ENCODE results near the gene C4orf50. TPM values are rescaled to one million over a fixed set of nuclear protein-coding genes. Genes with fewer than 3 reads are reported as not detected.

The C4orf50 gene
- total RNA-seq, 1 donor from 2014 or later, result 0.49 TPM

DNA sequence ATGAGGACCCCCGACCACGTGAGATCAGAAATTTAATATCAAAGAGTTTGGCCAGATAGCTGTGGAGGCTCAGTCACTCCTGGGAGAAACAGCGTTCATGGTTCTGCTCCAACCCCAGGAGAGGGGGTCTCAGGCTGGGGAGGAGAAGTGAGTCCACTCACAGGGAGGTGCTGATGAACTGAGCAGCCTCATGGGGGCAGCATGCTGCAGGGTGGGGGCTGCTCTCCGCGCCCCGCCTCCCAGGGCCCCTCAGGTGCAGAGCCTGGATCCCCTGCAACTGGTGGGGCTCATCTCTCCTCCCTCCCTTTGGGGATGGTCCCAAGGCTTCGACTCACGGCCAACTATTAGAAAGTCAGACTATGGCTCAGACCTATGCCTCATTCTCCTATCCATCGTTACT, 26.6 kb upstream of the C4orf50 start:
- no peak overlapping the region for H3K27ac ChIP-seq
- intact Hi-C loops (cut with DNase I), result no loop called here
- no peak for TF ChIP-seq POLR2A (IDR thresholded peaks at IDR 0.05)
- TF ChIP-seq CTCF (IDR thresholded peaks at IDR 0.05), result no peak
- TF ChIP-seq POLR2AphosphoS5 (IDR thresholded peaks at IDR 0.05; ENCODE audit: insufficient read depth in 1 of 2, low read depth in 1 of 2), result no peak
- H3K4me3 ChIP-seq, result no peak overlapping the region
- H3K27me3 ChIP-seq, result no peaks in the 10 kb centered on the region
- H3K36me3 ChIP-seq, result no peaks in the 10 kb centered on the region
- DNase-seq (ENCODE audit: extremely low spot score in 2 of 2), result no peak
- H3K9me3 ChIP-seq, result no peaks in the 10 kb centered on the region
- no peaks in the 10 kb centered on the region for H3K4me1 ChIP-seq

DNA sequence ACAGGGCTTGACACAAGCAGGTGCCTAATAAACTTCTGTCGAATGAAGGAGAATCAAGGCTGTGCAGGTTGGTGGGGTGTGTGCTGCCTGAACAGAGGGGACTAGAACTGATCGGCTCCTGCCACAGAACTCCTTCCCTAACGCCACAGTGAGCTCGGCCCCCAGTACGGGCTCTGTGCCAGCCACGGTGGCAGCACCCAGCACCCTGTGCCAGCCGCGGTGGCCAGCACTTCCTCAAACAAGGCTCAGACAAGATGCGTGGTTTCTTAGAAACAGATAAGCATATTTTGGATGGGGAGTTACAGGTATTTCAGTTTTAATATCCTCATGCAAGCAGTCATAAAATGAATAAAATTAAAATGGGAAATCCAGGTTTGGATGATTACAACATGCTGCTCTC, 26.0 kb upstream of the C4orf50 start:
- Histone ChIP-seq H3K36me3 (no peaks in the 10 kb centered on the region), H3K27ac (no peak overlapping the region), H3K4me3 (no peak overlapping the region), H3K9me3 (no peaks in the 10 kb centered on the region), H3K27me3 (no peaks in the 10 kb centered on the region), H3K4me1 (no peaks in the 10 kb centered on the region)
- TF ChIP-seq POLR2AphosphoS5 (IDR thresholded peaks at IDR 0.05; ENCODE audit: insufficient read depth in 1 of 2, low read depth in 1 of 2) (no peak), CTCF (IDR thresholded peaks at IDR 0.05) (no peak), POLR2A (IDR thresholded peaks at IDR 0.05) (no peak)
- intact Hi-C loops (cut with DNase I), result no loop called here
- DNase-seq (ENCODE audit: extremely low spot score in 2 of 2), result no peak

DNA sequence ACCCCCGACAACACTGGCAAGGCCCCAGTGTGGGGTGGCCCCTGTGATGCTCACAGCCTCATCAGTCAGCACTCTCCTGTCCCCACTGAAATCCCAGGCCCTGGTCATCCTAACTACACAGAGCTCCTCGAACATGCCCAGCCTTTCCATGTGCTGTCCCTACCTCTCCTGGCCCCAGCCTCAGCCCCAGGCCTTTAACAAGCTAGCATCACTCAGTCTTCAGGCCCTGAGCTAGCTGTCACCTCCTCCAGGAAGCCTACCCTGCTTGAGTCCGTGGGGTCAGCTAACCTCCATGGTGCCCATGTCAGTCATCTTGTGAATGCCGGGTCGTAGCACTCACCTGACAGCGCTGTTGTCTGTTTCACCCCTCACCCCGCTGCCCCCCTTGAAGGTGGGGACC, 25.6 kb upstream of the C4orf50 start:
- no peak for DNase-seq (ENCODE audit: extremely low spot score in 2 of 2)
- intact Hi-C loops (cut with DNase I), result no loop called here
- no peaks in the 10 kb centered on the region for H3K36me3 ChIP-seq
- H3K27ac ChIP-seq, result no peak overlapping the region
- H3K27me3 ChIP-seq, result no peaks in the 10 kb centered on the region
- no peak overlapping the region for H3K4me3 ChIP-seq
- no peaks in the 10 kb centered on the region for H3K9me3 ChIP-seq
- no peak for TF ChIP-seq POLR2AphosphoS5 (IDR thresholded peaks at IDR 0.05; ENCODE audit: insufficient read depth in 1 of 2, low read depth in 1 of 2)
- no peak for TF ChIP-seq CTCF (IDR thresholded peaks at IDR 0.05)
- no peak for TF ChIP-seq POLR2A (IDR thresholded peaks at IDR 0.05)
- no peaks in the 10 kb centered on the region for H3K4me1 ChIP-seq

GRCh38 chr4:6043188-6043587, 25.0 kb upstream of the C4orf50 start:
- Histone ChIP-seq H3K27ac (no peak overlapping the region), H3K4me3 (no peak overlapping the region), H3K4me1 (no peaks in the 10 kb centered on the region), H3K27me3 (no peaks in the 10 kb centered on the region), H3K9me3 (no peaks in the 10 kb centered on the region), H3K36me3 (no peaks in the 10 kb centered on the region)
- TF ChIP-seq POLR2AphosphoS5 (IDR thresholded peaks at IDR 0.05; ENCODE audit: insufficient read depth in 1 of 2, low read depth in 1 of 2) (no peak), CTCF (IDR thresholded peaks at IDR 0.05) (no peak)
- intact Hi-C loops (cut with DNase I), result no loop called here
- DNase-seq (ENCODE audit: extremely low spot score in 2 of 2), result no peak

DNA sequence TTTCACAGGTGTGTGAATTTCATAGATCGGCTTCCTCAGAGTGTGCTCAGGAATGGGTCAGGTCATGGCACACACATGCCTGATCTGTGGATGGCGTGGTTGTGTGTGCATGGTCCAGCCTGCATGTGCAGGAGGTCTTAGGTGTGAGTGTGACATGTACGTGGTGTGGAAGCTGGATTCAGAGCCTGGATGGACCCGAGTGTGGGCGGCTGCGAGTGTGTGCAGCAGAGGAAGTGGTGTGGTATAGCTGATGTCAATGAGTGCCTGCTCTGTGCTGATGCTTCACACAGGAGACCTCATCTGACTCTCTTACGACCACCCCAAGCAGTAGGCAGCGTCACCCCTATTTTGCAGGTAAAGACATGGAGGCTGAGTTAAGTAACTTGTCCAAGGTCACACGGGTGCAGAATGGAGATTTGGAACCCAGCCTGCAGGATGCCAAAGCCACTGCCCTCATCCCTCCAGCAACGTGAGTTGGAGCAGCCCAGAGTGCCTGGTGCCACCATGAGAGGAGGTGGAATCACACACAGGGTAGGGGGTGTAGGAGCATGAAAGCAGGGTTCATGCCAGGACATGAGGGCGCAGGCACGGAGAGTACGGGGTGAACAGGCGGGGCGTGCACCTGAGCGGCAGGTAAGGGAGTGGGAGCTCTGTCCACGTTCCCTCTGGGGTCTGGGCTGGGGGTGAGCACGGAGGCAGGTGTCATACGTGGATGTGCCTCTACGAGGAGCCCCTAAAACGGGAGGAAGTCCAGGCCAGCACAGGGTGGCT, 24.2 kb upstream of the C4orf50 start:
- Histone ChIP-seq H3K36me3 (no peaks in the 10 kb centered on the region), H3K4me1 (no peaks in the 10 kb centered on the region), H3K9me3 (no peaks in the 10 kb centered on the region), H3K27ac (no peak overlapping the region), H3K4me3 (no peak overlapping the region), H3K27me3 (no peaks in the 10 kb centered on the region)
- no peak for TF ChIP-seq POLR2A (IDR thresholded peaks at IDR 0.05)
- TF ChIP-seq POLR2AphosphoS5 (IDR thresholded peaks at IDR 0.05; ENCODE audit: insufficient read depth in 1 of 2, low read depth in 1 of 2), result no peak
- TF ChIP-seq CTCF (IDR thresholded peaks at IDR 0.05), result no peak
- no peak for DNase-seq (ENCODE audit: extremely low spot score in 2 of 2)
- intact Hi-C loops (cut with DNase I), result no loop called here

All from vagina (tissue), 2 donors.